ENCODE measurements around the gene ELAVL2.
A peak's percentile ranks its signal among the peaks of the same experiment; 100 is the strongest.

Gene ELAVL2

GRCh38 chr9:23850690-23851629, 24.9 kb upstream of the ELAVL2 start:
- Histone ChIP-seq H3K14ac (ENCODE audit: low read length) (no peak overlapping the region), H3K23ac (ENCODE audit: low read depth, low read length, poor library complexity) (peak overlapping the region; percentile 73), H2BK12ac (ENCODE audit: low read length) (peak overlapping the region; percentile 63), H2BK15ac (ENCODE audit: low read length) (peak overlapping the region; percentile 83), H3K4ac (ENCODE audit: low read length) (no peak overlapping the region), H4K91ac (ENCODE audit: low read depth, low read length, poor library complexity) (peak overlapping the region; percentile 64), H3K27me3 (ENCODE audit: control insufficient read depth in 3 of 3, insufficient read depth in 3 of 3, low read depth in 1 of 3, low read length in 3 of 3) (peaks cover 0 to 7% (median 0%) of the 10 kb centered on the region in 3 experiments), H3K79me1 (ENCODE audit: low read depth, low read length) (no peaks in the 10 kb centered on the region), H4K8ac (ENCODE audit: low read depth, low read length) (peak overlapping the region; percentile 17), H3K9me3 (replicated peaks in 1 of 2; ENCODE audit: control insufficient read depth in 2 of 2, insufficient read depth in 1 of 2, low read depth in 1 of 2, low read length in 2 of 2) (no peaks in the 10 kb centered on the region), H2AK5ac (ENCODE audit: low read depth, low read length) (no peak overlapping the region), H3K18ac (ENCODE audit: low read length) (peak overlapping the region; percentile 96), H3K9ac (ENCODE audit: low read depth, low read length, poor library complexity) (peak overlapping the region; percentile 95), H2BK120ac (ENCODE audit: low read depth, low read length) (no peak overlapping the region), H3K4me1 (ENCODE audit: control insufficient read depth in 2 of 2, insufficient read depth in 1 of 2, low read depth in 1 of 2, low read length in 2 of 2) (peaks cover 0 to 4% of the 10 kb centered on the region in 2 donors), H2BK5ac (ENCODE audit: low read length) (peak overlapping the region; percentile 99), H3K27ac (replicated peaks; ENCODE audit: low read length) (peak overlapping the region; percentile 91), H3K4me2 (ENCODE audit: insufficient read depth, low read length, poor library complexity, severe bottlenecking) (peak overlapping the region; percentile 83), H3K36me3 (replicated peaks in 1 of 2; ENCODE audit: control insufficient read depth in 2 of 2, insufficient read depth in 2 of 2, low read length in 2 of 2) (no peaks in the 10 kb centered on the region), H2AFZ (ENCODE audit: low read length) (peak overlapping the region; percentile 90), H3K4me3 (ENCODE audit: low read length in 2 of 2) (peak overlapping the region; percentile 58 to 80)
- WGBS, 2 donors (ENCODE audit: extremely low coverage in 2 of 2, insufficient read length in 2 of 2, insufficient replicate concordance in 1 of 2) = no CpG with 5 or more reads among the region's 62 CpGs
- DNase-seq (ENCODE audit: low spot score) = peak; percentile 73

GRCh38 chr9:23850242-23850689, 24.2 kb upstream of the ELAVL2 start:
- no peak overlapping the region for H2BK120ac ChIP-seq (ENCODE audit: low read depth, low read length)
- peak overlapping the region; percentile 83 for H3K4me2 ChIP-seq (ENCODE audit: insufficient read depth, low read length, poor library complexity, severe bottlenecking)
- H3K23ac ChIP-seq (ENCODE audit: low read depth, low read length, poor library complexity) = no peak overlapping the region
- H2BK12ac ChIP-seq (ENCODE audit: low read length) = no peak overlapping the region
- no CpG with 5 or more reads among the region's 17 CpGs for WGBS, 2 donors (ENCODE audit: extremely low coverage in 2 of 2, insufficient read length in 2 of 2, insufficient replicate concordance in 1 of 2)
- H2AFZ ChIP-seq (ENCODE audit: low read length) = peak overlapping the region; percentile 90
- H2BK15ac ChIP-seq (ENCODE audit: low read length) = peak overlapping the region; percentile 58
- peak overlapping the region; percentile 84 for H3K9ac ChIP-seq (ENCODE audit: low read depth, low read length, poor library complexity)
- peak overlapping the region; percentile 58 to 80 for H3K4me3 ChIP-seq (ENCODE audit: low read length in 2 of 2)
- H2BK5ac ChIP-seq (ENCODE audit: low read length) = no peak overlapping the region
- H4K8ac ChIP-seq (ENCODE audit: low read depth, low read length) = no peak overlapping the region
- peak overlapping the region; percentile 65 for H3K18ac ChIP-seq (ENCODE audit: low read length)
- no peaks in the 10 kb centered on the region for H3K79me1 ChIP-seq (ENCODE audit: low read depth, low read length)
- no peak overlapping the region for H4K91ac ChIP-seq (ENCODE audit: low read depth, low read length, poor library complexity)
- H3K4ac ChIP-seq (ENCODE audit: low read length) = no peak overlapping the region
- peak; percentile 79 for DNase-seq (ENCODE audit: low spot score)
- no peaks in the 10 kb centered on the region for H3K9me3 ChIP-seq (replicated peaks in 1 of 2; ENCODE audit: control insufficient read depth in 2 of 2, insufficient read depth in 1 of 2, low read depth in 1 of 2, low read length in 2 of 2)
- no peak overlapping the region for H2AK5ac ChIP-seq (ENCODE audit: low read depth, low read length)
- no peaks in the 10 kb centered on the region for H3K36me3 ChIP-seq (replicated peaks in 1 of 2; ENCODE audit: control insufficient read depth in 2 of 2, insufficient read depth in 2 of 2, low read length in 2 of 2)
- peaks cover 0 to 7% (median 0%) of the 10 kb centered on the region in 3 experiments for H3K27me3 ChIP-seq (ENCODE audit: control insufficient read depth in 3 of 3, insufficient read depth in 3 of 3, low read depth in 1 of 3, low read length in 3 of 3)
- no peak overlapping the region for H3K14ac ChIP-seq (ENCODE audit: low read length)
- H3K4me1 ChIP-seq (ENCODE audit: control insufficient read depth in 2 of 2, insufficient read depth in 1 of 2, low read depth in 1 of 2, low read length in 2 of 2) = peaks cover 0 to 4% of the 10 kb centered on the region in 2 donors
- H3K27ac ChIP-seq (replicated peaks; ENCODE audit: low read length) = peak overlapping the region; percentile 91

- DNase-seq (ENCODE audit: low spot score) = peak; percentile 51
- Histone ChIP-seq H3K4me1 (ENCODE audit: control insufficient read depth in 2 of 2, insufficient read depth in 1 of 2, low read depth in 1 of 2, low read length in 2 of 2) (peaks cover 0 to 4% of the 10 kb centered on the region in 2 donors), H3K4ac (ENCODE audit: low read length) (no peak overlapping the region), H3K36me3 (replicated peaks in 1 of 2; ENCODE audit: control insufficient read depth in 2 of 2, insufficient read depth in 2 of 2, low read length in 2 of 2) (no peaks in the 10 kb centered on the region), H3K27me3 (ENCODE audit: control insufficient read depth in 3 of 3, insufficient read depth in 3 of 3, low read depth in 1 of 3, low read length in 3 of 3) (peaks cover 0 to 7% (median 0%) of the 10 kb centered on the region in 3 experiments), H2BK12ac (ENCODE audit: low read length) (no peak overlapping the region), H3K18ac (ENCODE audit: low read length) (no peak overlapping the region), H3K4me3 (ENCODE audit: low read length in 2 of 2) (peak overlapping the region; percentile 58 to 74), H2BK15ac (ENCODE audit: low read length) (no peak overlapping the region), H2BK120ac (ENCODE audit: low read depth, low read length) (no peak overlapping the region), H3K4me2 (ENCODE audit: insufficient read depth, low read length, poor library complexity, severe bottlenecking) (peak overlapping the region; percentile 83), H3K23ac (ENCODE audit: low read depth, low read length, poor library complexity) (no peak overlapping the region), H3K27ac (replicated peaks; ENCODE audit: low read length) (peak overlapping the region; percentile 91), H3K9ac (ENCODE audit: low read depth, low read length, poor library complexity) (no peak overlapping the region), H4K8ac (ENCODE audit: low read depth, low read length) (no peak overlapping the region), H3K9me3 (replicated peaks in 1 of 2; ENCODE audit: control insufficient read depth in 2 of 2, insufficient read depth in 1 of 2, low read depth in 1 of 2, low read length in 2 of 2) (no peaks in the 10 kb centered on the region), H3K79me1 (ENCODE audit: low read depth, low read length) (no peaks in the 10 kb centered on the region), H2AFZ (ENCODE audit: low read length) (peak overlapping the region; percentile 90), H4K91ac (ENCODE audit: low read depth, low read length, poor library complexity) (no peak overlapping the region), H2BK5ac (ENCODE audit: low read length) (no peak overlapping the region), H3K14ac (ENCODE audit: low read length) (no peak overlapping the region), H2AK5ac (ENCODE audit: low read depth, low read length) (no peak overlapping the region)
- WGBS, 2 donors (ENCODE audit: extremely low coverage in 2 of 2, insufficient read length in 2 of 2, insufficient replicate concordance in 1 of 2) = no CpG with 5 or more reads among the region's 11 CpGs
Observed at GRCh38 chr9:23849379-23850035, 23.5 kb upstream of the ELAVL2 start.
